HG03064 (cell line): ENCODE measurements around the gene CBR4.
"Not testable (repeated sequence)": the region's sequence is repeated elsewhere in the genome, so short reads cannot be mapped to it uniquely, and the experiment has no call there.

Source experiments
- ATAC-seq: cut with Tn5 transposase; IDR thresholded peaks from one replicate; pipeline ENCODE4 v1.9.1; 2021; ENCODE audit warnings: low read depth; ENCODE audit not compliant: unreplicated experiment

Gene CBR4

DNA sequence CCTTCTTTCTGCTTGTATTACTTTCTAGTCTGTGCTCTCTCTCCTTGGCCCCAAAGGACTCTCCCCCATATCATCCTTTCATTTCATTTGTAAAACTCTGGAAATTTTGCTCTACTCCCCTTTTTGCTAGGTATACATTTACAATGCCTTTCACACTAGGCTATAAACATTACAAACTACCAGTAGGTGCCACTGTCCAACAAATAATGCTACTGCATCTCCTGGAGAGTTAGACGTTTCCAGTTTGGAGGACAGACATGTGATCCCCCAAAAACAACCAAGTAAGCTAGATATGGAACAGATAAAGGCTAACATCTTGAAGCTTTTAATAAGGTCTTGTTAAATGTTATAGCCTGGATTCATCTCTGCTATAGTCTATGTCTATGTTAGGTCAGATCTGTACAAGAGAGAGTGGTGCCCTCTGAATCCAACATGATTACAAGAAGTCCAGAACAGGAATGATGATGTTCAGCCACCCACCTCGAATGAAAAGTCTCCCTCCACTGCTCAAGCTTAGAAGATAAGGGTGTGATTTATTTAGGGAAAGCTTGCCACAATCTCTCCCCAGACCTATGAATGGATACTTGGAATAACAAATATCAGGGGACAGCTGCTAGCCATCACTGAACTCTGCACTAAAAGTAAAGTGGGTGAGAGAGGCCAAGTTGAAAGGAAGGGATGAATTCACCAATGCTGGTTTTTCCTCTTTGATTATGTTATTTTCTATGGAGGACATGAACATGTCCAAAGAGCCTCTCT, 14.3 kb downstream of the CBR4 start:
- ATAC-seq: no peak

DNA sequence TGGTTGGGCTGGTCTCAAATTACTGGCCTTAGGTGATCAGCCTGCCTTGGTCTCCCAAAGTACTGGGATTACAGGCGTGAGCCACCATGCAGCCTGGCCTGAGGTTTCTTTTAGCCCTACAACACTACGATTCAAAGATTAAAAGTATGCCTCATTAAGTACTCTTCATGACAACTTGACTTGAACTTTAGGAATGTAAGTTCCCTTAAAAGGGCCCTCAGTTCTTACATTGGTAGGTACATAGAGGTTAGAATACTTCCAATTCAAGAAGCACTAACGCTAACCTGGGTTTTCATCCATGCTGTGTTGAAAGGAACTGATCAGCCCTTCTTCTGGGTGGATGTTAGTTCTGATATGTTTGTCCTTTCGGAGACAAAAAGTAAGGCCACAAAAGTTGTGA, 15.1 kb downstream of the CBR4 start:
- no peak for ATAC-seq

DNA sequence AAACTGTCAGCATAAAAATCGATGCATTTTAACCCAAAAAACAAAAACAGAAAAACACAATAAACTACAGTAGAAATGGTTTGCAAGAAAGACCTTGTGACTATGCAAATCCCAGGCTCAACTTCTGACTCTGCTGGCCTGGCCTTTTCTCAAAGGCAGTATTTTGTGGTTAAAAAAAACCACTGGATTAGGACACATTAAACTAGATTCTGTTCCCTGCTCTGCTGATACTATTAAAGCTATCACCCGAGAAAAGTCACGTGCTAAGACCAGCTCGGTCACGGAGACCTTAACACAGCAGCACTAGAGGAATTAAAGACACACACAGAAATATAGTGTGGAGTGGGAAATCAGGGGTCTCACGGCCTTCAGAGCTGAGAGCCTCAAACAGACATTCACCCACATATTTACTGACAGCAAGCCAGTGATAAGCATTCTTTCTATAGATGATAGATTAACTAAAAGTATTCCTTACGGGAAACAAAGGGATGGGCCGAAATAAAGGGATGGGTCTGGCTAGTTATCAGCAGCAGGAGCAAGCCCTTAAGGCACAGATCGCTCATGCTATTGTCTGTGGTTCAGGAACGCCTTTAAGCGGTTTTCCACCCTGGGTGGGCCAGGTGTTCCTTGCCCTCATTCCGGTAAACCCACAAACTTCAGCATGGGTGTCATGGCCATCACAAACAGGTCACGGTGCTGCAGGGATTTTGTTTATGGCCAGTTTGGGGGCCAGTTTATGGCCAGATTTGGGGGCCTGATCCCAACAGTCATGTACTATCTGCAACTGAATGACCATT, 16.1 kb downstream of the CBR4 start:
- no peak for ATAC-seq

DNA sequence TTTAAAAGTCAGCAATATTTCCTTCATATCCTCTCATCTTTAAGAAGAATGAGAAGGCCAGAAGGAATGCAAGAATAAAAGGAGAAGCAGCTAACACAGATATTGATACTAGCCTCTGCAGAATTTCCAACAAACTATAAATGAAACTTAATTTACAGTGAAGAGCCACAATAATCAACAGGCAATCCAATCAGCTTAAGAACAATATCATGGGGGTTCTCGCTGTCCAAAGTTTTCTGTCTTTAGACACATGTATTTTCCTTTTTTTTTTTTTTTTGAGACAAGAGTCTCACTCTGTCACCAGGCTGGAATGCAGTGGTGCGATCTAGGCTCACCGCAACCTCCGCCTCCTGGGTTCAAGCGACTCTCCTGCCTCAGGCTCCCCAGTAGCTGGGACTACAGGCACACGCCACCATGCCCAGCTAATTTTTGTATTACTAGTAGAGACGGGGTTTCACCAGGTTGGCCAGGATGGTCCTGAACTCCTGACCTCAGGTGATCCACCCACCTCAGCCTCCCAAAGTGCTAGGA, 17.0 kb downstream of the CBR4 start:
- ATAC-seq: not testable (repeated sequence)

DNA sequence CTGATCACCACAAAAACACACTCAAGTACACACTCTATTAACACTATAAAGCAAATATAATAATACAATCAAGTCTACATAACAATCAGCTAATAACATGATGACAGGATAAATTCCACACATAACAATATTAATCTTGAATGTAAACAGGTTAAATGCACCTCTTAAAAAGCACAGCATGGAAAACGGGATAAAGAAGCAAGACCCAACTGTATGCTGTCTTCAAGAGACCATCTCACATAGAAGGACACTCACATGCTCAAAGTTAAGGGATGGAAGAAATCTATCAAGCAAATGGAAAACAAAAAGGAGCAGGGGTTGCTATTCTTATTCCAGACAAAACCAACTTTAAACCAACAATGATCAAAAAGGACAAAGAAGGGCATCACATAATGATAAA, 28.1 kb downstream of the CBR4 start:
- no peak for ATAC-seq

DNA sequence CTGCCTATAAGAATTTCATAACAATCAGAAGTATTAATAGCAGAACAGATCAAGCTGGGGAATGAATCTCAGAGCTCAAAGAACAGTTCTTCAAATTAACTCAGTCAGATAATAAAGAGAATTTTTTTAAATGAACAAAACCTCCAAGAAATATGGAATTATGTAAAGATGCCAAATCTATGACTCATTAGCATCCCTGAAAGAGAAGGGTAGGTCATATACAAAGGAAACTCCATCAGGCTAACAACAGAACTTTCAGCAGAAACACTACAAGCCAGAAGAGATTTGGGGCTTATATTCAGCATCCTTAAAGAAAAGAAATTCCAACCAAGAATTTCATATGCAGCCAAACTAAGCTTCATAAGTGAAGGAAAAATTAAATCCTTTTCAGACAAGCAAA, 28.6 kb downstream of the CBR4 start:
- ATAC-seq: no peak

DNA sequence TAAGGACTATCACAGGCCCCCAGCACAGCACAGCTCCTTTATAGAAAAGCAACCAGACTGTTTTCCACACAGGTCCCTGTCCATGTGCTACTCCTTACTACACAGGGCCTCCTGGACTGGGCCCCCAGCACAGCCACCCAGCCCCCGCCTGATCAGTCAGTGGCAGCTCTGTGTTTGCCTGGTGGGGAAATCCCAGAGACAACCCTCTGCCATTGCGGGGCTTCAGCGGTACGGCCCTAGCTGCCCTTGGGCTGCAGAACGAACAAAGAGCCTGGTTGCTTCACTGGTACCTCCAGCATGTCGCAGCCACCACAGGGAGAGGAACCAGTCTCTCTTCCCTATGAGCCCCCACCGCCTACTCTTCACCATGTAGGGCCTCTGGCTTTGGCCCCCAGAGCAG, 30.7 kb downstream of the CBR4 start:
- ATAC-seq: no peak

DNA sequence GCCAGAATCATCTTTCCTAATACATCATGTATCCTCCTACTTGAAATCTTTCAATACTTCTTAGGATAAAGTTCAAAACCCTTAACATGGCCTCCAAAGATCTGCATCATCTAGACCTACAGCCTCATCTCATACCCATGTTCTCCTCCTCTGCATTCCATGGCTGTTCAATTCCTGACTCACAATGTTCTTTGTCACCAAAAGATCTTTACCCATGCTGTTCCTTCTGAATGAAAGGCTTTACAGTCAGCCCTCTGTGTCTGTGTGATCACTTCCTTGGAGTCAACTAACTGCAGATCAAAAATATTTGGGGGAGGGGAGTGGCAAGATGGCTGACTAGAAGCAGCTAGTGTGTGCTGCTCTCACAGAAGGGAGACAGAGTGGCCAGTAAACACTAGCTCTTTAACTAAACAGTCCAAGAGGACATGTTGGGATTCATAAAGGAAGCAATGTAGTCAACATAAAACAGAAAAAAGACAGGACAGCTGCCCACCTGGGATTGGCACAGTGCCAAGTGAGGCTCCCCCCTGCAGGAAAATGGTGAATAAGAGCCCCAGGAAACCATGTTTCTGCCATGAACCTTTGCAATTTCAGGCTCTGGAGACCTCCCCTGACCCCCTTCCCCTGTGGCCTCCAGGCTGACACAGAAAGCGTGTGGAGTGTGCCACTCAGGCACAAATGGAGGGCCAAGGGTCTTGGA, 31.9 kb downstream of the CBR4 start:
- ATAC-seq: no peak

DNA sequence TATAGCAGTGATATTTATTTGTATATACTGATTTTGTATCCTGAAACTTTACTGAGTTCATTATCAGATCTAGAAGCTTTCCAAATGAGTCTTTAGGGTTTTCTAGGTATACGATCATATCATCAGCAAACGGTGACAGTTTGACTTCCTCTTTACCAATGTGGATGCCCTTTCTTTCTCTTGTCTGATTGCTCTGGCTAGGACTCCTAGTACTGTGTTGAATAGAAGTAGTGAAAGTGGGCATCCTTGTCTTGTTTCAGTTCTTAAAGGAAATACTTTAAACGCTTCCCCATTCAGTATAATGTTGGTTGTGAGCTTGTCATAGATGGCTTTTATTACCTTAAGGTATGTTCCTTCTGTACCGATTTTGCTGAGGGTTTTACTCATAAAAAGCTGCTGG, 37.5 kb downstream of the CBR4 start:
- ATAC-seq: no peak

DNA sequence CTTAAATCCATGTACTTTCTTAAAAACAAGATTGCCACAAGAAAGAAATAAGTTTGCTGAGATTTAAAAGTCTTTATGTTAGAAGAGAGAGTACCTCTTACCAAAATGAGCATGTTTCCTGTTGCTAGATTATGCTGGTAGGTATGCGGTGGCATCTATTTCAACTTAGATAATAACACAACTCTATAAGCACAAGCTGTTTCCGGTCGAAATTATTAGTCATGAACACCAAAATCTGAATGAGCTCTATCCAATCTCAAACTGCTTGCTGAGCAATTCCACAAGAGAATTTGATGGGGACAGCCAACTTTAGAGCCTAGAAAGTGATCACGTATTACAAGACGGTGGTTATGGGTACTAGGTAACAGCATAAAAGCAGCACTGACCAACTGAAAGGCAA, 49.3 kb downstream of the CBR4 start:
- no peak for ATAC-seq

DNA sequence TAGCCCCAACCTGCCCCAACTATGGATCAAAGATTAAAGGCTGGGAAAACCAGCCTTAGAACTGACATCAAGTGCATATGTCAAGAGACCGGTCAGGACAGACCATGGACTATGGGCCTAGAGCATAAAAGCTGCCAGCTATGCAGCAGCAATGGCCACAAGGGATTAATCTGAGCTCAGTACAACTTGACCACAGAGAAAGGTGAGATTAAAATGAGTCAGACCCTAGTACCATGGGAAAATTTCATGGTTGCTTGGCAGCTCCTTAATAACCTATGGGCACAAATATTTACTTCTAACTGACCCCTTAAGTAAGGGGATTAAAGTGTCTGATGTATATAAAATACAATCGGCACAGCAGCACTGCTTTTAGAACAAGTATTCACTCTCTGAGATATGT, 54.4 kb downstream of the CBR4 start:
- ATAC-seq: no peak

DNA sequence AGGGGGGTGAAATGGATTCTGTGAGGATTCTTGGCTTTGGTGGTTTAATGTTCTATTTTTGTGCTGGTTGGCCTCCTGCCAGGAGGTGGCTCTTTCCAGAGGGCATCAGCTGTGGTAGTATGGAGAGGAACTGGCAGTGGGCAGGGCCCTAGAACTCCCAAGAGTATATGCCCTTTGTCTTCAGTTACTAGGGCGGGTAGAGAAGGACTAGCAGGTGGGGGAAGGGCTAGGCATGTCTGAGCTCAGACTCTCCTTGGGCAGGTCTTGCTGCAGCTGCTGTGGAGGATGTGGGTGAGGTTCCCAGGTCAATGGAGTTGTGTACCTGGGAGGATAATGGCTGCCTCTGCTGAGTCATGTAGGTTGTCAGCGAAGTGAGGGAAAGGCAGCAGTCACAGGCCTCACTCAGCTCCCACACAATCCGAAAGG, 57.2 kb downstream of the CBR4 start:
- not testable (repeated sequence) for ATAC-seq

DNA sequence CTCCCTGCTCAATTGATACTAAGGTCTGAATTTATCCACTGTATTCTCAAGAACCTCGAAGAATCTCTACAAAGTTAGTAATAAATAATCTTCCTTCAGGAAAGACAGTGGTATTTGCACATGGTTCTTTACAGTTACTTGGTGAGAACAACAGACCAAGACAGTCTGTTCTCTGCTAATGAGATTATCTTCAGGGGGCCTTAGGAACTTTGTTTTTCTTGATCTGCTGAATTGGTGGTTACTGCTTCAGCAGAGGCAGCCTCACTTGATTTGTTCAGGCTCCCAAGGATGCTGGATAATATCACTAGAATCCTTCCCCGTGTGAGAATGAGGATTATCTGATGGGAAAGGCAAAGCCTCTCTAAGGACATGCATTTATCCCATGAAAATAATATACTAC, 64.8 kb downstream of the CBR4 start:
- ATAC-seq: no peak

DNA sequence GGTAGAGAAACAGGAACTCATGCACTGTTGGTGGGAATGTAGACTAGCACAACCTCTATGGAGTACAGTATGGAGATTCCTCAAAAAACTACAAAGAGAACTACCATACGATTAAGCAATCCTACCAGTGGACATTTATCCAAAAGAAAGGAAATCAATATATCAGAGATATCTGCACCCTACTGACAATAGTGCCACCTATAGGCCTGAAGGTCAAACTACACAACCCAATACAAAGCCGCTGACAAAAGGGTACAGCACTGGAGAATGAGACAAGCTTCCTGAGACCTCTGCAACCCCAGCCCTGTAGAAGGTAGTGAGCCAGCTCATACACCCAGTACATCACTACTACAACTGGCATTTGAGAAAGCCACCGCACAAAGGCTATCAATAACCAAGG, 67.1 kb downstream of the CBR4 start:
- ATAC-seq: no peak
